ENCODE data around the gene LSMEM2. TPM values are rescaled to one million over a fixed set of nuclear protein-coding genes. Genes with fewer than 3 reads are reported as not detected.

Gene LSMEM2
- total and polyA plus RNA-seq, 2 of the 8 experiments (the other 6 are each of a cell fraction or from before 2014, with no cell fraction given): 0.58 to 0.68 TPM

DNA sequence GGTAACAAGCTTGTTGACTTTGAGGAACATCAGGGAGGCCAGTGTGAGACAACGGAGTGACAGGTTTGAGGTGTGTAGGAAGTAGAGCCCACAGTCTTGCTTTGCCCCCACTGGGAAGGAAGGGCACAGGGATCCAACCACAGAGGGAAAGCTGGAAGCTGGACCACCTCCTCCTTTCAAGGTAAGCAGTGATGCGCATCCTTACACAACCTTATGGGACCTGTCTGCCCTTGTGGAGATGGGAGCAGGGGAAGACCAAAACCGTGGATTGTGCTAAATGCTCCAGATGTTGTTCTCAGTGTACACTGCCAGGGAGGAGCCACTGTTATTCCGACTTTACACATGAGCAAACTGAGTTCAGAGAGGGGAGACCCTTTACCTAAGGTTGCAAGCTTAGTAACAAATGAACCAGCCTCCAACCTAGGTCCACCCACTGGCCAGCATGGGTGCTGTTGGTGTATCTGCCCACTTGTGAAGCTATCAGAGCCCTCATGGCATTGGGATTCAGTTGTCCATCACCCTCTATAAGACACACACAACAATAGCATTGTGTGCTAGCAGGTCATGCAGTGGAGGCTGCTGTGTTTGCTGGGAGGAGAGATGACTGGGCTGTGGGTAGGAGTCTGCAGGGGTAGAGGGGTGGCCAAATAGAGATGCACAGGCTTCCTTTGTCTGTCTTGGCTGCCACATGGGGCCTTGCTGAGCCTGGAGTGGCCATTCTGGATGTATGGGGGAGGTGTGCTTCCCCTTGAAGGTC lies 586 bp upstream of the LSMEM2 start (continued):
- no peak for TF ChIP-seq CREB1 (IDR thresholded peaks at IDR 0.05)
- TF ChIP-seq RBBP5 (IDR thresholded peaks at IDR 0.05; ENCODE audit: borderline replicate concordance, low read depth, low read length): no peak
- TF ChIP-seq, protein P1, sequence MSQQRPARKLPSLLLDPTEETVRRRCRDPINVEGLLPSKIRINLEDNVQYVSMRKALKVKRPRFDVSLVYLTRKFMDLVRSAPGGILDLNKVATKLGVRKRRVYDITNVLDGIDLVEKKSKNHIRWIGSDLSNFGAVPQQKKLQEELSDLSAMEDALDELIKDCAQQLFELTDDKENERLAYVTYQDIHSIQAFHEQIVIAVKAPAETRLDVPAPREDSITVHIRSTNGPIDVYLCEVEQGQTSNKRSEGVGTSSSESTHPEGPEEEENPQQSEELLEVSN (IDR thresholded peaks at IDR 0.05): no peak
- TF ChIP-seq EGR1 (IDR thresholded peaks at IDR 0.05; ENCODE audit: borderline replicate concordance, low read depth, low read length): no peak
- TF ChIP-seq TBP (IDR thresholded peaks at IDR 0.05; ENCODE audit: low read depth, low read length): no peak
